HepG2 (cell line): ENCODE data around the gene PFAS. TPM values are rescaled to one million over a fixed set of nuclear protein-coding genes. Genes with fewer than 3 reads are reported as not detected.

Source experiments
- ARHGAP35 ChIP-seq: sonication (generic); formaldehyde crosslinking; IDR thresholded peaks from 2 replicates; pipeline ENCODE4 v1.9.0; 2022; ENCODE audit warnings: mild to moderate bottlenecking, inconsistent platforms, moderate library complexity, missing genetic modification reagents, borderline replicate concordance
- CEBPB ChIP-seq: IDR thresholded peaks from 2 replicates; pipeline ENCODE4 v1.6.1; 2011; ENCODE audit warnings: low read depth, low read length, improper control_type of control experiment, borderline replicate concordance
- FOXA3 ChIP-seq: IDR thresholded peaks from 2 replicates; pipeline ENCODE4 v1.6.1; 2016; ENCODE audit warnings: missing genetic modification reagents, missing compliant biosample characterization
- GATAD1 ChIP-seq: IDR thresholded peaks from 2 replicates; pipeline ENCODE4 v1.6.1; 2016; ENCODE audit warnings: missing genetic modification reagents, missing compliant biosample characterization
- HMG20A ChIP-seq: IDR thresholded peaks from 2 replicates; pipeline ENCODE4 v1.6.1; 2016; ENCODE audit warnings: borderline replicate concordance
- KDM4B ChIP-seq: sonication (generic); formaldehyde crosslinking; IDR thresholded peaks from 2 replicates; pipeline ENCODE4 v1.4.0; 2020; ENCODE audit warnings: missing genetic modification reagents
- NFYB ChIP-seq: sonication (generic); formaldehyde crosslinking; IDR thresholded peaks from 2 replicates; pipeline ENCODE4 v1.4.0; 2020; ENCODE audit warnings: missing genetic modification reagents
- NR2F6 ChIP-seq, 2 experiments: IDR thresholded peaks; 2 replicates each; pipeline ENCODE4 v1.6.1; 2016; ENCODE audit warnings: antibody characterized with exemption in 1 of 2, mild to moderate bottlenecking in 1 of 2
- POLR2A ChIP-seq, 2 experiments: IDR thresholded peaks; 2 replicates each; pipeline ENCODE4 v1.6.1; 2011; ENCODE audit warnings: low read depth in 2 of 2, low read length in 2 of 2, mild to moderate bottlenecking in 1 of 2, moderate library complexity in 1 of 2; ENCODE audit not compliant: insufficient read depth in 1 of 2
- ZBTB7A ChIP-seq: sonication (generic); formaldehyde crosslinking; IDR thresholded peaks from 2 replicates; pipeline ENCODE4 v1.8.0; 2022; ENCODE audit warnings: mild to moderate bottlenecking, missing genetic modification reagents
- ZBTB7B ChIP-seq: sonication (generic); formaldehyde crosslinking; IDR thresholded peaks from 2 replicates; pipeline ENCODE4 v1.4.0; 2020; ENCODE audit warnings: missing genetic modification reagents
- ZNF24 ChIP-seq: fragments of 450-650 bp; IDR thresholded peaks from 2 replicates; pipeline ENCODE4 v1.6.1; 2017; ENCODE audit warnings: antibody characterized with exemption, mild to moderate bottlenecking
- ZNF253 ChIP-seq: sonication (generic); formaldehyde crosslinking; IDR thresholded peaks from 2 replicates; pipeline ENCODE4 v1.8.0; 2022; ENCODE audit warnings: mild to moderate bottlenecking, missing genetic modification reagents, borderline replicate concordance
- ZNF3 ChIP-seq: IDR thresholded peaks from 2 replicates; pipeline ENCODE4 v1.7.0; 2017; ENCODE audit warnings: inconsistent platforms
- ZNF468 ChIP-seq: sonication (generic); formaldehyde crosslinking; IDR thresholded peaks from 2 replicates; pipeline ENCODE4 v1.8.0; 2022; ENCODE audit warnings: mild to moderate bottlenecking, moderate library complexity, missing genetic modification reagents
- ZNF619 ChIP-seq: sonication (generic); formaldehyde crosslinking; IDR thresholded peaks from 2 replicates; pipeline ENCODE4 v1.4.0; 2020; ENCODE audit warnings: mild to moderate bottlenecking, missing genetic modification reagents
- ZNF746 ChIP-seq: sonication (generic); formaldehyde crosslinking; IDR thresholded peaks from 2 replicates; pipeline ENCODE4 v1.8.0; 2022; ENCODE audit warnings: mild to moderate bottlenecking, missing genetic modification reagents
- ZNF761 ChIP-seq: sonication (generic); formaldehyde crosslinking; conservative IDR thresholded peaks from 2 replicates; pipeline ENCODE4 v1.4.0; 2020; ENCODE audit warnings: mild to moderate bottlenecking, missing genetic modification reagents
- polyA plus RNA-seq, 8 experiments: library from polyadenylated mRNA; depleted of rRNA in 3 of 8; stranded (reverse) in 7 of 8; unstranded in 1 of 8; fragments of >200 nt; fragmentation: Illumina TruSeq in 4 of 8; extraction: Trizol in 4 of 8; gene quantifications; 2 replicates each; pipeline versions ENCODE4 v1.2.1 to v1.2.3, GENCODE V29; 2011 to 2016; ENCODE audit warnings: low read depth in 4 of 8, missing spikeins in 1 of 8, mixed read lengths in 1 of 8; ENCODE audit not compliant: insufficient read depth in 1 of 8
- total RNA-seq, 5 experiments: library from RNA; depleted of rRNA; stranded (reverse); fragments of >200 nt; fragmentation: Illumina TruSeq; extraction: Trizol; gene quantifications; 2 replicates each; pipeline ENCODE4 v1.2.3, GENCODE V29; 2016; ENCODE audit warnings: low read depth in 1 of 5
- TF ChIP-seq, protein P1 (sequence below), 2 experiments: sonication (generic) in 1 of 2; formaldehyde crosslinking in 1 of 2; IDR thresholded peaks; 2 replicates each; pipeline versions ENCODE4 v1.4.0 to v1.6.1; 2016 to 2020; ENCODE audit warnings: borderline replicate concordance in 1 of 2, low read depth in 1 of 2, mild to moderate bottlenecking in 1 of 2, missing genetic modification reagents in 1 of 2
- TF ChIP-seq, protein P2 (sequence below): IDR thresholded peaks from 2 replicates; pipeline ENCODE4 v1.6.1; 2012; ENCODE audit warnings: low read depth, low read length, improper control_type of control experiment

PFAS gene
- total and polyA plus RNA-seq, 2 of the 13 experiments (the other 11 are each of a cell fraction or from before 2014, with no cell fraction given) = 49.4 to 58.2 TPM

DNA sequence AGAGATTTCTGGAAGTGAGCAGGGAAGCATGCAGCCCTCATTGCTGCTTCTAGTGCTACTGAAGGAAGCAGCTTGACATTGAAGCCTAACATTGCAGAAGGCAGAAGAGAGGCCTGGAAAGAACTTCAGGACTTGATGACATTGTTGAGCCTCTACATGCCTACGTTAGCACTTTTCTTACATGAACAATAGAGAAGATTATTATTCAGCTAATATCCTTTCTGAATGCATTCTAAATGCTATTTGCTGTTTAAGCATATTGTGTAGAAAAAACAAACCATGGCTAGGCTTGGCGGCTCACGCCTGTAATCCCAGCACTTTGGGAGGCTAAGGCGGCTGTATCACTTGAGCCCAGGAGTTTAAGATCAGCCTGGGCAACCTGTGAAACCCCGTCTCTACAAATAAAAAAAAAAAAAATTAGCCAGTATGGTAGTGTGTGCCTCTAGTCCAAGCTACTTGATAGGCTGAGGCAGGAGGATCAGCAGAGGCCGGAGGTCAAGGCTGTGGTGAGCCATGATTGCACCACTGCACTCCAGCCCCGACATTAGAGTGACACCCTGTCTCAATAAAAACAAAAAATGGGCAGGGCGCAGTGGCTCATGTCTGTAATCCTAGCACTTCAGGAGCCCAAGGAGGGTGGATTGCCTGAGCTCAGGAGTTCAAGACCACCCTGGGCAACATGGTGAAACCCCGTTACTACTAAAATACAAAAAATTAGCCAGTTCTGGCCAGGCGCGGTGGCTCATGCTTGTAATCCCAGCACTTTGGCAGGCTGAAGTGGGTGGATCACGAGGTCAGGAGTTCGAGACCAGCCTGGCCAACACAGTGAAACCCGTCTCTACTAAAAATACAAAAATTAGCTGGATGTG, 36.5 kb upstream of the PFAS start (continued):
- no peak for TF ChIP-seq ZBTB7A (CRISPR knock-in tag)
- peak; percentile 40; the same call in 1 of the 2 replicates for TF ChIP-seq GATAD1 (CRISPR knock-in tag)
- TF ChIP-seq, protein P1, sequence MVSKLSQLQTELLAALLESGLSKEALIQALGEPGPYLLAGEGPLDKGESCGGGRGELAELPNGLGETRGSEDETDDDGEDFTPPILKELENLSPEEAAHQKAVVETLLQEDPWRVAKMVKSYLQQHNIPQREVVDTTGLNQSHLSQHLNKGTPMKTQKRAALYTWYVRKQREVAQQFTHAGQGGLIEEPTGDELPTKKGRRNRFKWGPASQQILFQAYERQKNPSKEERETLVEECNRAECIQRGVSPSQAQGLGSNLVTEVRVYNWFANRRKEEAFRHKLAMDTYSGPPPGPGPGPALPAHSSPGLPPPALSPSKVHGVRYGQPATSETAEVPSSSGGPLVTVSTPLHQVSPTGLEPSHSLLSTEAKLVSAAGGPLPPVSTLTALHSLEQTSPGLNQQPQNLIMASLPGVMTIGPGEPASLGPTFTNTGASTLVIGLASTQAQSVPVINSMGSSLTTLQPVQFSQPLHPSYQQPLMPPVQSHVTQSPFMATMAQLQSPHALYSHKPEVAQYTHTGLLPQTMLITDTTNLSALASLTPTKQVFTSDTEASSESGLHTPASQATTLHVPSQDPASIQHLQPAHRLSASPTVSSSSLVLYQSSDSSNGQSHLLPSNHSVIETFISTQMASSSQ (IDR thresholded peaks at IDR 0.05; ENCODE audit: low read depth) = no peak
- TF ChIP-seq, protein P1 (CRISPR knock-in tag; IDR thresholded peaks at IDR 0.05; ENCODE audit: borderline replicate concordance) = peak; percentile 35; the same call in 1 of the 2 replicates
- peak; percentile 56; the same call in 1 of the 2 replicates for TF ChIP-seq ZBTB7B (CRISPR knock-in tag)
- TF ChIP-seq ZNF253 (CRISPR knock-in tag) = no peak
- TF ChIP-seq NFYB (CRISPR knock-in tag) = peak; percentile 72
- peak; percentile 67; the same call in 1 of the 2 replicates for TF ChIP-seq HMG20A
- no peak for TF ChIP-seq ZNF24
- TF ChIP-seq CEBPB = peak; percentile 94
- no peak for TF ChIP-seq ZNF619
- TF ChIP-seq ZNF3 = peak; percentile 79; the same call in 1 of the 2 replicates
- TF ChIP-seq ZNF761 (CRISPR knock-in tag) = no peak
- 0 out of 2 replicates have a peak, but pooled peaks have one; percentile 23 for TF ChIP-seq ZNF746 (CRISPR knock-in tag)
- TF ChIP-seq ZNF468 (CRISPR knock-in tag) = no peak
- TF ChIP-seq NR2F6 (IDR thresholded peaks at IDR 0.05) = peak; percentile 97
- peak; percentile 98 for TF ChIP-seq NR2F6 (CRISPR knock-in tag; IDR thresholded peaks at IDR 0.05)
- TF ChIP-seq, protein P2, sequence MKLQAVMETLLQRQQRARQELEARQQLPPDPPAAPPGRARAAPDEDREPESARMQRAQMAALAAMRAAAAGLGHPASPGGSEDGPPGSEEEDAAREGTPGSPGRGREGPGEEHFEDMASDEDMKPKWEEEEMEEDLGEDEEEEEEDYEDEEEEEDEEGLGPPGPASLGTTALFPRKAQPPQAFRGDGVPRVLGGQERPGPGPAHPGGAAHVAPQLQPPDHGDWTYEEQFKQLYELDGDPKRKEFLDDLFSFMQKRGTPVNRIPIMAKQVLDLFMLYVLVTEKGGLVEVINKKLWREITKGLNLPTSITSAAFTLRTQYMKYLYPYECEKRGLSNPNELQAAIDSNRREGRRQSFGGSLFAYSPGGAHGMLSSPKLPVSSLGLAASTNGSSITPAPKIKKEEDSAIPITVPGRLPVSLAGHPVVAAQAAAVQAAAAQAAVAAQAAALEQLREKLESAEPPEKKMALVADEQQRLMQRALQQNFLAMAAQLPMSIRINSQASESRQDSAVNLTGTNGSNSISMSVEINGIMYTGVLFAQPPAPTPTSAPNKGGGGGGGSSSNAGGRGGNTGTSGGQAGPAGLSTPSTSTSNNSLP = peak; percentile 87
- TF ChIP-seq FOXA3 (CRISPR knock-in tag) = peak; percentile 40; the same call in 1 of the 2 replicates
- TF ChIP-seq POLR2A (IDR thresholded peaks at IDR 0.05; ENCODE audit: insufficient read depth in 1 of 2, low read depth in 2 of 2, low read length in 2 of 2) = no peak
- TF ChIP-seq KDM4B (CRISPR knock-in tag) = no peak
- no peak for TF ChIP-seq ARHGAP35
